IPS-15b (cell line): ENCODE results near the gene RRP1B.

Experiments used
- H3K27me3 ChIP-seq: one replicate; pipeline ENCODE4 v1.6.1; 2013; ENCODE audit warnings: low read length; ENCODE audit not compliant: control insufficient read depth, insufficient read depth
- H3K36me3 ChIP-seq: one replicate; pipeline ENCODE4 v1.6.1; 2013; ENCODE audit warnings: low read length; ENCODE audit not compliant: control insufficient read depth, insufficient read depth
- H3K4me1 ChIP-seq: one replicate; pipeline ENCODE4 v1.6.1; 2013; ENCODE audit warnings: mild to moderate bottlenecking, low read length; ENCODE audit not compliant: control insufficient read depth, insufficient read depth
- H3K4me3 ChIP-seq: one replicate; pipeline ENCODE4 v1.5.1; 2013; ENCODE audit warnings: low read depth, low read length
- H3K9ac ChIP-seq: one replicate; pipeline ENCODE4 v1.6.1; 2013; ENCODE audit warnings: low read depth, mild to moderate bottlenecking, low read length
- H3K9me3 ChIP-seq: one replicate; pipeline ENCODE4 v1.6.1; 2013; ENCODE audit warnings: mild to moderate bottlenecking, low read length; ENCODE audit not compliant: control insufficient read depth, insufficient read depth

RRP1B gene

GRCh38 chr21:43681650-43682049 is 22.3 kb downstream of the RRP1B start:
- H3K4me3 ChIP-seq: no peak overlapping the region
- H3K9ac ChIP-seq: no peak overlapping the region
- no peaks in the 10 kb centered on the region for H3K4me1 ChIP-seq
- H3K27me3 ChIP-seq: no peaks in the 10 kb centered on the region
- H3K36me3 ChIP-seq: peaks cover 50% of the 10 kb centered on the region
- H3K9me3 ChIP-seq: no peaks in the 10 kb centered on the region

GRCh38 chr21:43684424-43684823 is 25.1 kb downstream of the RRP1B start:
- Histone ChIP-seq H3K27me3 (no peaks in the 10 kb centered on the region), H3K36me3 (peaks cover 68% of the 10 kb centered on the region), H3K4me1 (no peaks in the 10 kb centered on the region), H3K4me3 (no peak overlapping the region), H3K9me3 (no peaks in the 10 kb centered on the region), H3K9ac (no peak overlapping the region)

GRCh38 chr21:43686811-43687565 is 27.6 kb downstream of the RRP1B start:
- H3K9ac ChIP-seq: no peak overlapping the region
- H3K4me3 ChIP-seq: no peak overlapping the region
- no peaks in the 10 kb centered on the region for H3K9me3 ChIP-seq
- no peaks in the 10 kb centered on the region for H3K4me1 ChIP-seq
- H3K36me3 ChIP-seq: peaks cover 84% of the 10 kb centered on the region
- H3K27me3 ChIP-seq: no peaks in the 10 kb centered on the region

- Histone ChIP-seq H3K4me3 (no peak overlapping the region), H3K36me3 (peaks cover 80% of the 10 kb centered on the region), H3K9me3 (no peaks in the 10 kb centered on the region), H3K4me1 (no peaks in the 10 kb centered on the region), H3K9ac (no peak overlapping the region), H3K27me3 (no peaks in the 10 kb centered on the region)
These were observed 28.4 kb downstream of the RRP1B start for GRCh38 chr21:43687566-43688399.

DNA sequence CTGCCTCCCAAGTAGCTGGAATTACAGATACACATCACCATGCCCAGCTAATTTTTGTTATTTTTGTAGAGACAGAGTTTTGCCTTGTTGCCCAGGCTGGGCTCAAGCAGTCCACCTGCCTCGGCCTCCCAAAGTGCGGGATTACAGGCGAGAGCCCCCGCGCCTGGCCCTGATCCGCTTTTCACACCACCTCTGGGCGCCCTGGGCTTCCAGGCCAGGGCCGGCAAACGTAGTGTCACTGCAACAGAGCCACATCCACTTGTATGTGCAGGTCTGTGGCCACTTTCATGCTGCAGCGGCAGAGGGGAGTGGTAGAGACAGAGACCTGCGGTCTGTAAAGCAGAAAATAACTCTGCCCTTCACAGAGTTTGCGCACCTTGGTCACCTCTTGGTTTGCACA is 29.5 kb downstream of the RRP1B start:
- Histone ChIP-seq H3K36me3 (peaks cover 80% of the 10 kb centered on the region), H3K9me3 (no peaks in the 10 kb centered on the region), H3K4me1 (no peaks in the 10 kb centered on the region), H3K9ac (no peak overlapping the region), H3K4me3 (no peak overlapping the region), H3K27me3 (no peaks in the 10 kb centered on the region)

GRCh38 chr21:43689556-43690337 is 30.4 kb downstream of the RRP1B start:
- Histone ChIP-seq H3K9ac (no peak overlapping the region), H3K27me3 (no peaks in the 10 kb centered on the region), H3K36me3 (peaks cover 80% of the 10 kb centered on the region), H3K9me3 (no peaks in the 10 kb centered on the region), H3K4me3 (no peak overlapping the region), H3K4me1 (no peaks in the 10 kb centered on the region)

- Histone ChIP-seq H3K27me3 (no peaks in the 10 kb centered on the region), H3K9ac (no peak overlapping the region), H3K4me3 (no peak overlapping the region), H3K9me3 (no peaks in the 10 kb centered on the region), H3K4me1 (no peaks in the 10 kb centered on the region), H3K36me3 (peaks cover 76% of the 10 kb centered on the region)
These were observed 31.0 kb downstream of the RRP1B start for GRCh38 chr21:43690346-43690745.

- no peaks in the 10 kb centered on the region for H3K27me3 ChIP-seq
- H3K36me3 ChIP-seq: peaks cover 70% of the 10 kb centered on the region
- no peaks in the 10 kb centered on the region for H3K4me1 ChIP-seq
- no peaks in the 10 kb centered on the region for H3K9me3 ChIP-seq
- H3K4me3 ChIP-seq: no peak overlapping the region
- H3K9ac ChIP-seq: no peak overlapping the region
These were observed 31.9 kb downstream of the RRP1B start for GRCh38 chr21:43691086-43691795.

GRCh38 chr21:43691801-43692200 is 32.4 kb downstream of the RRP1B start:
- no peaks in the 10 kb centered on the region for H3K27me3 ChIP-seq
- no peaks in the 10 kb centered on the region for H3K9me3 ChIP-seq
- no peak overlapping the region for H3K4me3 ChIP-seq
- H3K9ac ChIP-seq: no peak overlapping the region
- peaks cover 67% of the 10 kb centered on the region for H3K36me3 ChIP-seq
- no peaks in the 10 kb centered on the region for H3K4me1 ChIP-seq

- Histone ChIP-seq H3K27me3 (no peaks in the 10 kb centered on the region), H3K4me1 (no peaks in the 10 kb centered on the region), H3K36me3 (peaks cover 58% of the 10 kb centered on the region), H3K9ac (no peak overlapping the region), H3K9me3 (no peaks in the 10 kb centered on the region), H3K4me3 (no peak overlapping the region)
These were observed 33.6 kb downstream of the RRP1B start for GRCh38 chr21:43692949-43693348.

DNA sequence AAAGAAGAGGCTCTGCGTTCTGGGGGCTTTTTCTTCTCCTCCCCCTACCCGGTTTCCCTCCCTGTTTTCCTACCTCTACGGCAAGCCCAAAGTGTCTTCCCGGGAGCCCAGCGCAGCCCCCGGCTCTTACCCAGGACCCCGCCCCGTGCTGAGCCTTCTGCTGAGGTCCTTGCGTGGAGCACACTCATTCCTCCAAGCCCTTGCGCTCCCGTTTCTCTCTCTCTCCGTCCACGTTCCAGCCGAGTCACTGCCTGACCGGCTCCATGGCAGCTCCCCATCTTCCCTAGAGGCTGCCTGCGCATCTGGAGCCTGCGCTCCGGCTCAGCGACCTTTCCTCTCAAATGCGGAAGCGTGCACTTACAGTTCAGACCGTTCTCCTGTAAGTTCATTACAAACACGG is 34.6 kb downstream of the RRP1B start:
- peaks cover 49% of the 10 kb centered on the region for H3K36me3 ChIP-seq
- H3K9ac ChIP-seq: no peak overlapping the region
- H3K9me3 ChIP-seq: no peaks in the 10 kb centered on the region
- no peaks in the 10 kb centered on the region for H3K27me3 ChIP-seq
- no peaks in the 10 kb centered on the region for H3K4me1 ChIP-seq
- no peak overlapping the region for H3K4me3 ChIP-seq
